Colonic mucosa (tissue), 4 donors: ENCODE measurements around the gene SLC1A1. TPM values are rescaled to one million over a fixed set of nuclear protein-coding genes. Genes with fewer than 3 reads are reported as not detected.
"Not testable (repeated sequence)": the region's sequence is repeated elsewhere in the genome, so short reads cannot be mapped to it uniquely, and the experiment has no call there.

Source experiments
- DNase-seq: peaks from one replicate; pipeline ENCODE4 v3.0.0-alpha.2; 2020
- H3K27ac ChIP-seq: fragments of 200-600 bp; one replicate; pipeline ENCODE4 v1.8.0; 2021
- H3K27me3 ChIP-seq: fragments of 200-600 bp; one replicate; pipeline ENCODE4 v1.8.0; 2021
- H3K36me3 ChIP-seq: fragments of 200-600 bp; one replicate; pipeline ENCODE4 v1.8.0; 2021
- H3K4me1 ChIP-seq: fragments of 200-600 bp; one replicate; pipeline ENCODE4 v1.8.0; 2021; ENCODE audit warnings: mild to moderate bottlenecking
- H3K4me3 ChIP-seq: fragments of 200-600 bp; one replicate; pipeline ENCODE4 v1.8.0; 2021
- H3K9ac ChIP-seq, 2 donors: one replicate each; pipeline ENCODE4 v1.7.0; 2013; ENCODE audit warnings: control low read depth in 2 of 2, low read depth in 2 of 2, low read length in 2 of 2
- H3K9me3 ChIP-seq: fragments of 200-600 bp; one replicate; pipeline ENCODE4 v1.8.0; 2021
- intact Hi-C: fragments of 100-400 bp; cut with DNase I; formaldehyde crosslinking; loops from one replicate; pipeline ENCODE4 v1.14.1; 2022
- total RNA-seq, 2 donors: library from RNA; stranded (reverse); fragmentation: NEBNext Ultra II Directional in 1 of 2; extraction: Animal tissue kit (Norgen Biotek cat#: 25700) in 1 of 2; gene quantifications; one replicate each; pipeline ENCODE4 v1.2.1, GENCODE V29; 2021
- TF ChIP-seq, protein P1 (sequence below): fragments of 200-600 bp; IDR thresholded peaks from one replicate; pipeline ENCODE4 v1.8.0; 2022; ENCODE audit warnings: antibody characterized with exemption, mild to moderate bottlenecking
- donor health status: healthy.
- donor health status: DM: no; HTN: no; CAD: no.
- donor health status: DM: no; HTN: no; CAD: no.

Gene SLC1A1
- total RNA-seq, 2 donors from 2014 or later, result 9.1 to 25.0 TPM

DNA sequence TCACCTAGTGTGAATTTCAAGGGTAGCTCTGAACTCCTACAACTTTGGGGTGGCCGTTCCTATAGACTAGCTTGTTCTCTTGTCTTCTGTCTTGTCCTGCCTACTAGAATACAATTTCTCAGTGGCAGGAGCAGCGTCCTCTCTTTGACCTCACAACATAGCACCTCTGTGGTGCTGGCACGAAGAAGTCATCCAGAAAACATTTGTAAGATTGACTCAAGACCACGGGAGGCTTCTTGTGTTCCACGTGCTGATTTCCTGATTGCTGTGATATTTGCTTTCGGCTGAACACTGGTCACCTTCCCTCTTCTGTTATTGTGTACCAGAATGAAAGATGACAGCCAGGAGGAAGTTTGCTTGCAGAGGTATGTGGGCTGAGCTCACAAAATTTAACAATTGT is 27.0 kb downstream of the SLC1A1 start:
- DNase-seq, result no peak
- Histone ChIP-seq H3K9ac (no peak overlapping the region), H3K27me3 (no peaks in the 10 kb centered on the region), H3K9me3 (no peaks in the 10 kb centered on the region), H3K4me3 (no peak overlapping the region), H3K36me3 (no peaks in the 10 kb centered on the region), H3K27ac (no peak overlapping the region), H3K4me1 (no peaks in the 10 kb centered on the region)
- TF ChIP-seq, protein P1, sequence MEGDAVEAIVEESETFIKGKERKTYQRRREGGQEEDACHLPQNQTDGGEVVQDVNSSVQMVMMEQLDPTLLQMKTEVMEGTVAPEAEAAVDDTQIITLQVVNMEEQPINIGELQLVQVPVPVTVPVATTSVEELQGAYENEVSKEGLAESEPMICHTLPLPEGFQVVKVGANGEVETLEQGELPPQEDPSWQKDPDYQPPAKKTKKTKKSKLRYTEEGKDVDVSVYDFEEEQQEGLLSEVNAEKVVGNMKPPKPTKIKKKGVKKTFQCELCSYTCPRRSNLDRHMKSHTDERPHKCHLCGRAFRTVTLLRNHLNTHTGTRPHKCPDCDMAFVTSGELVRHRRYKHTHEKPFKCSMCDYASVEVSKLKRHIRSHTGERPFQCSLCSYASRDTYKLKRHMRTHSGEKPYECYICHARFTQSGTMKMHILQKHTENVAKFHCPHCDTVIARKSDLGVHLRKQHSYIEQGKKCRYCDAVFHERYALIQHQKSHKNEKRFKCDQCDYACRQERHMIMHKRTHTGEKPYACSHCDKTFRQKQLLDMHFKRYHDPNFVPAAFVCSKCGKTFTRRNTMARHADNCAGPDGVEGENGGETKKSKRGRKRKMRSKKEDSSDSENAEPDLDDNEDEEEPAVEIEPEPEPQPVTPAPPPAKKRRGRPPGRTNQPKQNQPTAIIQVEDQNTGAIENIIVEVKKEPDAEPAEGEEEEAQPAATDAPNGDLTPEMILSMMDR, result no peak
- intact Hi-C loops, result no loop called here

DNA sequence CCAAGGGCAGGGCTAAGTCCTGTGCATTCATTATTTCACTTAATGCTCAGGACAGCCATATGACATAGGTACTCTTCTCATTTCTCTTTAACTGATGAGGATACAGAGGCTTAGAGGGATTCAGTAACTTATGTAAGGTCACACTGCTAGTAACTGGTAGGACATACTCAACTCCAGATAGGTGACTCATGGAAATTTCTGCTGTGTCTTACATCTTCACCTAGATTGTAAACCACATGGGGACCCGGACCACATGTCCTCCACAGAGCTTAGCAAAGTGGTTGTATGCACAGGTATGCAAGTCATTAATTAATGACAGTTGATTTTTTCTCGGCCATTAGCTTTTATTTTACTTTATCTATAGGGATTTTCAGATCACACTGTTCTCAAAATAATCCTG is 29.3 kb downstream of the SLC1A1 start:
- H3K9me3 ChIP-seq, result no peaks in the 10 kb centered on the region
- TF ChIP-seq, protein P1, result no peak
- H3K27ac ChIP-seq, result no peak overlapping the region
- no peaks in the 10 kb centered on the region for H3K4me1 ChIP-seq
- intact Hi-C loops, result no loop called here
- H3K36me3 ChIP-seq, result no peaks in the 10 kb centered on the region
- no peak overlapping the region for H3K9ac ChIP-seq
- H3K27me3 ChIP-seq, result no peaks in the 10 kb centered on the region
- DNase-seq, result no peak
- no peak overlapping the region for H3K4me3 ChIP-seq

DNA sequence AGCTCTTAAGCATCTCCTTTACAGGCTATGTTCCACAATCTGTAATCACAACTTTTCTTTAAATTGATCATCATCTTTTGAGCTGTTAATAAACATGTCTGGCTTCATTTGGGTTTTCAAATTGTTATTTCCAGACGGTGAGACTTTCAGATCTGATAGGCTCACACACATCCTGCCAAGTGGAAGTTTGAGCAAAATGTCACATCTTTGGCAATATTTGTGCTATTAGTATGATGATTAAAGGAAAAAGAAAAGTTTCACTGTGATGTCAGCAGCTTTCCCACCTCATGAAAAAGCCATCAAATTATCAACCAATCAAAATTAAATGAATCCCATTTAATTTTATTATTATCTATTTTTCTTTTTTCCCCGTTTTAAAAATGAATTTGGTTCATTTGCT is 29.8 kb downstream of the SLC1A1 start:
- Histone ChIP-seq H3K9ac (no peak overlapping the region), H3K27ac (no peak overlapping the region), H3K27me3 (no peaks in the 10 kb centered on the region), H3K4me1 (no peaks in the 10 kb centered on the region), H3K36me3 (no peaks in the 10 kb centered on the region), H3K9me3 (no peaks in the 10 kb centered on the region), H3K4me3 (no peak overlapping the region)
- intact Hi-C loops, result no loop called here
- no peak for DNase-seq
- TF ChIP-seq, protein P1, result no peak

DNA sequence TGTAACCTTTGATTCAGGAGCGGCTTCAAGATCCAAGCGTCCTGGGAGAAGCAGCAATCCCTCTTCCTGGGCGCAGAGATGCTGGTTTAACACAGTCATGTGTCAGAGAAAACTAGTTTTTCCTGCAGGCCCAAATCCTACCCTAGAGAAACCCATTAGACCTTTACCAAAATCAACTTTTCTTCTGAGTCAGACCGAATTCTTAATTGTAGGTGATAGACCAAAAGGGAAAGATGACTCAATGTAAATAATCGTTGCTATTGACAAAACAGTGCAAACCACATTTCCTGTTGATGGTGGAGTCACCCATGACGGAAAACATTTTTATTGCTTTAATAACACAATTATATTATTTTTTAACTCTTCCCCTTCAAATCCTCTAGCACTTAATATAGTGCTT is 40.1 kb downstream of the SLC1A1 start:
- Histone ChIP-seq H3K9ac (no peak overlapping the region), H3K4me1 (no peaks in the 10 kb centered on the region), H3K27ac (no peak overlapping the region), H3K36me3 (no peaks in the 10 kb centered on the region), H3K27me3 (no peaks in the 10 kb centered on the region), H3K9me3 (no peaks in the 10 kb centered on the region), H3K4me3 (no peak overlapping the region)
- intact Hi-C loops, result no loop called here
- no peak for DNase-seq
- TF ChIP-seq, protein P1, result no peak

DNA sequence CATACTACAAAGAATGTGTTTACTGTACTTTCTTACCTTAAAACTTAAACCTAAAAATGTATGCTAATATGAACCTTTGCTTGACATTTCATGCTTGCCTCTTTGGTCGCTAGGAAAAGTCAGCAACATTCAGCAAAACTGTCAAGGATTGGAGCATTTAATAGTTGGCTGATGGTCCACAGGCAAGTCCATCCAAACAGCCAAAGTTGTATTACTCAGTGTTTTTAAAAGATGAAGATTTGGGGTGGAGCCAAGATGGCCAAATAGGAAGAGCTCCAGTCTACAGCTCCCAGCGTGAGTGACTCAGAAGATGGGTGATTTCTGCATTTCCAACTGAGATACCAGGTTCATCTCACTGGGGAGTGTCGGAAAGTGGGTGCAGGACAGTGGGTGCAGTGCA is 40.6 kb downstream of the SLC1A1 start:
- H3K4me3 ChIP-seq, H3K27ac ChIP-seq, intact Hi-C loops, DNase-seq, H3K36me3 ChIP-seq, H3K9ac ChIP-seq, H3K9me3 ChIP-seq, H3K27me3 ChIP-seq, H3K4me1 ChIP-seq: not testable (repeated sequence)

DNA sequence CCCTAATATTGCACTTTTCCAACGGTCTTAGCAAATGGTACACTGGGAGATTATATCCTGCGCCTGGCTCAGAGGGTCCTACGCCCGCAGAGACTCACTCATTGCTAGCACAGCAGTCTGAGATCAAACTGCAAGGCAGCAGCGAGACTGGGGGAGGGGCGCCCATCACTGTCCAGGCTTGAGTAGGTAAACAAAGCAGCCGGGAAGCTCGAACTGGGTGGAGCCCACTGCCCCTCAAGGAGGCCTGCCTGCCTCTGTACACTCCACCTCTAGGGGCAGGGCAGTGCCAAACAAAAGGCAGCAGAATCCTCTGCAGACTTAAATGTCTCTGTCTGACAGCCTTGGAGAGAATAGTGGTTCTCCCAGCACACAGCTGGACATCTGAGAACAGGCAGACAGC is 41.1 kb downstream of the SLC1A1 start:
- H3K36me3 ChIP-seq, H3K27ac ChIP-seq, DNase-seq, H3K9me3 ChIP-seq, H3K4me3 ChIP-seq, intact Hi-C loops, H3K9ac ChIP-seq, H3K27me3 ChIP-seq, H3K4me1 ChIP-seq: not testable (repeated sequence)

DNA sequence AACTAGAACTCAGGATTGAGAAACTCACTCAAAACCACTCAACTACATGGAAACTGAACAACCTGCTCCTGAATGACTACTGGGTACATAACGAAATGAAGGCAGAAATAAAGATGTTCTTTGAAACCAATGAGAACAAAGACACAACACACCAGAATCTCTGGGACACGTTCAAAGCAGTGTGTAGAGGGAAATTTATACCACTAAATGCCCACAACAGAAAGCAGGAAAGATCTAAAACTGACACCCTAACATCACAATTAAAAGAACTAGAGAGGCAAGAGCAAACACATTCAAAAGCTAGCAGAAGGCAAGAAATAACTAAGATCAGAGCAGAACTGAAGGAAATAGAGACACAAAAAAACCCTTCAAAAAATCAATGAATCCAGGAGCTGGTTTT is 43.6 kb downstream of the SLC1A1 start:
- H3K36me3 ChIP-seq, H3K27me3 ChIP-seq, H3K4me1 ChIP-seq, DNase-seq, intact Hi-C loops, H3K4me3 ChIP-seq, H3K9me3 ChIP-seq, H3K27ac ChIP-seq, H3K9ac ChIP-seq: not testable (repeated sequence)

DNA sequence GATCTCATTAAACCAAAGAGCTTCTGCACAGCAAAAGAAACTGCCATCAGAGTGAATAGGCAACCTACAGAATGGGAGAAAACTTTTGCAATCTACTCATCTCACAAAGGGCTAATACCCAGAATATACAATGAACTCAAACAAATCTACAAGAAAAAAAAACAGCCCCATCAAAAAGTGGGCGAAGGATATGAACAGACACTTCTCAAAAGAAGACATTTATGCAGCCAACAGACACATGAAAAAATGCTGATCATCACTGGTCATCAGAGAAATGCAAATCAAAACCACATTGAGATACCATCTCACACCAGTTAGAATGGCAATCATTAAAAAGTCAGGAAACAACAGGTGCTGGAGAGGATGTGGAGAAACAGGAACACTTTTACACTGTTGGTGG is 45.9 kb downstream of the SLC1A1 start:
- DNase-seq, H3K9me3 ChIP-seq, H3K27ac ChIP-seq, H3K9ac ChIP-seq, intact Hi-C loops, H3K36me3 ChIP-seq, H3K4me1 ChIP-seq, H3K27me3 ChIP-seq, H3K4me3 ChIP-seq: not testable (repeated sequence)
